Type B pancreatic cell (in vitro differentiated cells): Measurements from ENCODE around the gene PHF5A. TPM values are rescaled to one million over a fixed set of nuclear protein-coding genes. Genes with fewer than 3 reads are reported as not detected.
"Not testable (repeated sequence)": the region's sequence is repeated elsewhere in the genome, so short reads cannot be mapped to it uniquely, and the experiment has no call there.

Experiments
- DNase-seq: peaks from one replicate; pipeline ENCODE4 v3.0.0; 2021; ENCODE audit warnings: mixed read lengths; ENCODE audit not compliant: unreplicated experiment; ENCODE audit errors: extremely low spot score
- H3K27ac Mint-ChIP-seq: 2 replicates; pipeline ENCODE4 v1.8.0; 2021; ENCODE audit warnings: mild to moderate bottlenecking, mixed read lengths
- H3K27me3 Mint-ChIP-seq: 2 replicates; pipeline ENCODE4 v1.8.0; 2021; ENCODE audit warnings: mixed read lengths
- H3K36me3 Mint-ChIP-seq: 2 replicates; pipeline ENCODE4 v1.8.0; 2021; ENCODE audit warnings: mixed read lengths
- H3K4me1 Mint-ChIP-seq: one replicate; pipeline ENCODE4 v1.8.0; 2021; ENCODE audit warnings: mixed read lengths; ENCODE audit not compliant: unreplicated experiment
- H3K4me3 Mint-ChIP-seq: 2 replicates; pipeline ENCODE4 v1.8.0; 2021; ENCODE audit warnings: mild to moderate bottlenecking, mixed read lengths
- H3K9me3 Mint-ChIP-seq: 2 replicates; pipeline ENCODE4 v1.8.0; 2021; ENCODE audit warnings: mixed read lengths
- total RNA-seq: library from RNA; stranded (reverse); gene quantifications from 2 replicates; pipeline ENCODE4 v1.2.1, GENCODE V29; 2021; ENCODE audit warnings: low replicate concordance
- TF ChIP-seq, protein P1 (sequence below): fragments of 200-600 bp; sonication (generic); conservative IDR thresholded peaks from 2 replicates; pipeline ENCODE4 v1.5.0; 2021; ENCODE audit warnings: antibody characterized with exemption, mild to moderate bottlenecking

The PHF5A gene
- total RNA-seq, 1 donor from 2014 or later = 54.8 TPM

DNA sequence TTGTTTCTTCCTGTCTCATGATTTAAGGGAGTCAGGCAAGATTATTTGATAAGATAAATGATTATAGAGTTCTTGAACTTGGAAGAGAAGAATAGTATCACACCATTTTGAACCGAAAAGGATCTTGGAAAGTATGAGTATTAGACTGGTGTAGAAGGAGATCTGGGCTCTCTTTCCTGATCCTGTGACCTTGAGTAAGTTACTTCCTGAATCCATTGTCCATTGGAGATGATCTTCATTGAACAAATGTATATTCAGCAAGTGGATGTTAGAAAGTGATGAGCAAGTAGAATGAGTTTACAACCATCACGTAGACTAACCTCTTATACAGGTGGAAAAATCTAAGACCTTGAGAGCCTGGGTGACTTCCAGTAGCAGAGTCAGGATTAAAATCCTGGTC is 2.4 kb upstream of the PHF5A start:
- H3K4me1 Mint-ChIP-seq = peaks cover 28% of the 10 kb centered on the region
- no peaks in the 10 kb centered on the region for H3K27me3 Mint-ChIP-seq
- no peak for DNase-seq
- TF ChIP-seq, protein P1, sequence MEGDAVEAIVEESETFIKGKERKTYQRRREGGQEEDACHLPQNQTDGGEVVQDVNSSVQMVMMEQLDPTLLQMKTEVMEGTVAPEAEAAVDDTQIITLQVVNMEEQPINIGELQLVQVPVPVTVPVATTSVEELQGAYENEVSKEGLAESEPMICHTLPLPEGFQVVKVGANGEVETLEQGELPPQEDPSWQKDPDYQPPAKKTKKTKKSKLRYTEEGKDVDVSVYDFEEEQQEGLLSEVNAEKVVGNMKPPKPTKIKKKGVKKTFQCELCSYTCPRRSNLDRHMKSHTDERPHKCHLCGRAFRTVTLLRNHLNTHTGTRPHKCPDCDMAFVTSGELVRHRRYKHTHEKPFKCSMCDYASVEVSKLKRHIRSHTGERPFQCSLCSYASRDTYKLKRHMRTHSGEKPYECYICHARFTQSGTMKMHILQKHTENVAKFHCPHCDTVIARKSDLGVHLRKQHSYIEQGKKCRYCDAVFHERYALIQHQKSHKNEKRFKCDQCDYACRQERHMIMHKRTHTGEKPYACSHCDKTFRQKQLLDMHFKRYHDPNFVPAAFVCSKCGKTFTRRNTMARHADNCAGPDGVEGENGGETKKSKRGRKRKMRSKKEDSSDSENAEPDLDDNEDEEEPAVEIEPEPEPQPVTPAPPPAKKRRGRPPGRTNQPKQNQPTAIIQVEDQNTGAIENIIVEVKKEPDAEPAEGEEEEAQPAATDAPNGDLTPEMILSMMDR = no peak
- H3K36me3 Mint-ChIP-seq = peaks cover 18% of the 10 kb centered on the region
- no peaks in the 10 kb centered on the region for H3K9me3 Mint-ChIP-seq
- H3K4me3 Mint-ChIP-seq = peak overlapping the region; percentile 94
- H3K27ac Mint-ChIP-seq = peak overlapping the region; percentile 99

DNA sequence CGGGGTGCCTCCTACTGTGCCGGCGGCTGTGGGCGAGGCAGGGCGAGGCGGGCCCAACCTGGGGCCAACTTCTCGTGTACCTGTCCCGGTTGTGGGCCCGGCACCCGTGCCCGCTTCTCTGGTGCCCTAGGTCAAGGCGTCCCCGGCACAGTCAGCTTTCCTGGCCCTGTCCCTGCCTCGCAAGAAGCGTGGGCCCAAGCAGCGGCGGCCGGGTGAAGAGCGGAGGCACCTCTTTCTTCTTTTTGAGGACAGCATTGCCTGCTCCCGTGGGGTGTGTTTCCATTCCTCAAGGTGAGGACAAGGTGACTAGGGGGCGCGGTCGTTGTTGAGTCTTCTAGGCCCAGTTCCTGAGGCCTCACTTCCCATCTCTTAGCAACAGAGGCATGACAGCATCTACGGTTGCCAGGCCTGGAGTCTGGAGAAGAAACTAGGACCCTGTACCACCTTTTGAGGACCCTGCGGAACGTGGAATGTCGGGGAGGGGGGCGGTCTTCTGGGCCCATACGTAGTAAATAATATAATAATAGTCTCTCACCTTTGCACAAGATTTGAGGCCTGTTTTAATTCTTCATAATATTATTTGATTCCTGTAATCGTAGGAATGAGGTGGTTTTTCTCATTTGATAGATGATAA is 843 bp upstream of the PHF5A start:
- Mint-ChIP-seq H3K9me3 (no peaks in the 10 kb centered on the region), H3K4me1 (peaks cover 28% of the 10 kb centered on the region), H3K27me3 (no peaks in the 10 kb centered on the region), H3K36me3 (peaks cover 24% of the 10 kb centered on the region), H3K4me3 (peak overlapping the region; percentile 94), H3K27ac (peak overlapping the region; percentile 99)
- TF ChIP-seq, protein P1 = no peak
- DNase-seq = no peak

DNA sequence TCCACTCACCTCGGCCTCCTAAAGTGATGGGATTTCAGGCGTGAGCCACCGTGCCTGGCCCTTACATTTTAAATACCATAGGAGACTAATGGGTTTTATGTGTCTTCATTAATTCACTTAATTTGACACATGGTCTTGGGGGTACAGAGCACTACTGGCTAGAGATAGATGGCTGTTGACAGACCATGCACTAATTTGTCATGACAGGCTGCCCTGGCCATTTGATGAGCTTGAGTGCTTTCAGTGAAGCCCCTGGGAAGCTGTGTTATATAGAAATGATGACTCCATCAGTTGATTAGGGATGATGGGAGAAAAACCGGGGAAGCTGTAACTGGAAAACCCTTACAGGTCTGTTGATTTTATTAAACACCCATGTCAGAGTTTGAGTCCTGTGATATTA is 6.6 kb downstream of the PHF5A start:
- no peak for DNase-seq
- H3K36me3 Mint-ChIP-seq = peaks cover 18% of the 10 kb centered on the region
- H3K9me3 Mint-ChIP-seq = no peaks in the 10 kb centered on the region
- H3K4me1 Mint-ChIP-seq = no peaks in the 10 kb centered on the region
- no peak overlapping the region for H3K4me3 Mint-ChIP-seq
- H3K27me3 Mint-ChIP-seq = no peaks in the 10 kb centered on the region
- TF ChIP-seq, protein P1 = no peak
- no peak overlapping the region for H3K27ac Mint-ChIP-seq

DNA sequence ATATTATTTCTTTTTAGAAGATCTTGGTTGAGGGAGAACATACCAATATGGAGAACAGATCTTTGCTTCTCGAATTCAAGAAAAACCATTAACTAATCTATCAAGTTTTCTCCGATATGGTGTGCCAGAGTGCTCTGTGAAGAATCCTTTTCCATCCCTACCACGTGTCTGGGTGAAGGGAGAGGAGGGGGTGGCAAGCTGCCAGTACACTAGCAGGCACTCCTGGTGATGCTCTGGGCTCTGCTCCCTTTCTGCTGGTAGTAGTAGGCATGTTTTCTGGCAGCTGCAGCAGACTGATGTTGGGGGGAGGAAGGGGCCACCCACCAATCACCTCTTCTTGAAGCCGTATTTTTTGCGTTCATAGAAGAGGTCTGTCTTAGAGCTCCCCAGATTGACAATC is 8.4 kb downstream of the PHF5A start:
- not testable (repeated sequence) for H3K27me3 Mint-ChIP-seq, H3K9me3 Mint-ChIP-seq, DNase-seq, H3K4me1 Mint-ChIP-seq, H3K4me3 Mint-ChIP-seq, H3K27ac Mint-ChIP-seq
- H3K36me3 Mint-ChIP-seq = peaks cover 18% of the 10 kb centered on the region

DNA sequence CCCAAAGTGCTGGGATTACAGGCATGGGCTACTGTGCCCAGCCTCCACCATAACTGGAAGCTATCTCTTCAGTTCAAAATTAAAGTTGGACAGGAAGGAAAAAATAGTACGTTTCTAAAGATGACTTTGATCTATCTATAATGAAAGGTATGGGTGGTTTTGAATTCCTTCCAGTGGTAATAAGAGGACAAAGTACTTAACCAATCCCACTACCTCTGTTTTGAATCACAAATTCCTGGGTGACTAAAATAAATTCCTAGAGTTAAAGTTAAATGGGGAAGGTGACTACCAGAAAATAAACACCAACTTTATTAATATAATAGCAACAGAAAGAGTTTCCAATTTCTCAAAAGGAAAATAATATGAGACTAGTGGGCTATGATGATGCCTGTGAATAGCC is 9.1 kb downstream of the PHF5A start:
- no peak overlapping the region for H3K27ac Mint-ChIP-seq
- no peak for DNase-seq
- H3K9me3 Mint-ChIP-seq = no peaks in the 10 kb centered on the region
- no peaks in the 10 kb centered on the region for H3K27me3 Mint-ChIP-seq
- H3K4me1 Mint-ChIP-seq = no peaks in the 10 kb centered on the region
- no peak overlapping the region for H3K4me3 Mint-ChIP-seq
- peaks cover 13% of the 10 kb centered on the region for H3K36me3 Mint-ChIP-seq
- TF ChIP-seq, protein P1 = no peak

DNA sequence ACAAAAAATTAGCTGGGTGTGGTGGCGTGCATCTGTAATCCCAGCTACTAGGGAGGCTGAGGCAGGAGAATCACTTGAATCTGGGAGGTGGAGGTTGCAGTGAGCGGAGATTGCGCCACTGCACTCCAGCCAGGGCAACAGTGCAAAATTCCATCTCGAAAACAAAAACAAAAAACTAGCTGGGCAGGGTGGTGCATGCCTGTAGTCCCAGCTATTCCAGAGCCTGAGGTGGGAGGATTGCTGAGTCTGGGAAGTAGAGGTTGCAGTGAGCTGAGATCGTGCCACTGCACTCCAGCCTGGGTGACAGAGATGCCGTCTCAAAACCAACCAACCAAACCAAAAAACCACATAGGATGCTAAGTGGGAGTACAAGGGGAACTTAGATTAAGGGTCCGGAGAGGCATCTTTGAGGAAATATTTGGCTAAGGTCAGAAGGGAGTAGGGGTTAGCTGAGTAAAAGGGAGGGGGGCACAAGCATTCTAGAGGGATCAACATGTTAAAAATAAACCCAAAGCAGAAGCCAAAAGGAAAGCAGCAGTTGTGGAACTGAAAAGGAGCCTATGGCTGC is 10.2 kb downstream of the PHF5A start:
- Mint-ChIP-seq H3K4me1 (no peaks in the 10 kb centered on the region), H3K9me3 (no peaks in the 10 kb centered on the region), H3K27me3 (no peaks in the 10 kb centered on the region), H3K36me3 (peaks cover 7% of the 10 kb centered on the region), H3K27ac (no peak overlapping the region), H3K4me3 (no peak overlapping the region)
- TF ChIP-seq, protein P1 = no peak
- no peak for DNase-seq
